Measurements from ENCODE around the gene ZFYVE26.

DNA sequence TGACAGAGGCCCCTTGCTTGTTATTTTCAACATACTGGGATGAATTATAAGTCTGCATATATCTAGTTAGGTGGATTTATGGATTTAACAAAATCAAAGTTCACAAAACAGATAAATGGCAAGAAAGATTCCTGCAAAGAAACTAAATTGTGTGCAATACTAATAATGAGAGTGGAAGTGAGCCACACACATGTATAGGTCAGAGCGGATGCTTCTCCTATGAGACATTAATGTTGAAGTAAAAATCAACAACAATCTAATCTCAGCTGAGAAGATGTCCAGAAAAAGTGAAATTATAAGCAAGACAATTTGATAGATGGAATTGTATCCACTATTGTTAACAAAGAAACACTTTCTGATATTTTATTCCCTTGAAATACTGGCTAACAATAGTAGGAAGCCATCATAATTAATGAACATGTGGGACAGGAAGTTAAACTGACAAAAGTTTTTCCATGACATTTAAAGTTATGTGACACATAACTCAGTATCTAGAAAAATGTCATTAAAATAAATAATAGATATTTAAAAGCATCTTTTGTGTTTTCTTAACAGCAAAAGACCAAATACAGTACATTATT, 42.9 kb upstream of the ZFYVE26 start:
- TF ChIP-seq, protein P1, sequence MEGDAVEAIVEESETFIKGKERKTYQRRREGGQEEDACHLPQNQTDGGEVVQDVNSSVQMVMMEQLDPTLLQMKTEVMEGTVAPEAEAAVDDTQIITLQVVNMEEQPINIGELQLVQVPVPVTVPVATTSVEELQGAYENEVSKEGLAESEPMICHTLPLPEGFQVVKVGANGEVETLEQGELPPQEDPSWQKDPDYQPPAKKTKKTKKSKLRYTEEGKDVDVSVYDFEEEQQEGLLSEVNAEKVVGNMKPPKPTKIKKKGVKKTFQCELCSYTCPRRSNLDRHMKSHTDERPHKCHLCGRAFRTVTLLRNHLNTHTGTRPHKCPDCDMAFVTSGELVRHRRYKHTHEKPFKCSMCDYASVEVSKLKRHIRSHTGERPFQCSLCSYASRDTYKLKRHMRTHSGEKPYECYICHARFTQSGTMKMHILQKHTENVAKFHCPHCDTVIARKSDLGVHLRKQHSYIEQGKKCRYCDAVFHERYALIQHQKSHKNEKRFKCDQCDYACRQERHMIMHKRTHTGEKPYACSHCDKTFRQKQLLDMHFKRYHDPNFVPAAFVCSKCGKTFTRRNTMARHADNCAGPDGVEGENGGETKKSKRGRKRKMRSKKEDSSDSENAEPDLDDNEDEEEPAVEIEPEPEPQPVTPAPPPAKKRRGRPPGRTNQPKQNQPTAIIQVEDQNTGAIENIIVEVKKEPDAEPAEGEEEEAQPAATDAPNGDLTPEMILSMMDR (IDR thresholded peaks at IDR 0.05) = no peak
- TF ChIP-seq EZH2phosphoT487 (IDR thresholded peaks at IDR 0.05) (no peak), EZH2 (IDR thresholded peaks at IDR 0.05) (no peak)
